ENCODE results near the gene KRTAP10-10. TPM values are rescaled to one million over a fixed set of nuclear protein-coding genes. Genes with fewer than 3 reads are reported as not detected.

KRTAP10-10 gene
- total and polyA plus RNA-seq, 7 donors = not detected

GRCh38 chr21:44618504-44618903 is 18.7 kb upstream of the KRTAP10-10 start:
- peaks cover 0 to 8% (median 1%) of the 10 kb centered on the region in 4 donors for H3K9me3 ChIP-seq
- H3K27ac ChIP-seq = no peak overlapping the region
- intact Hi-C loops (cut with DNase I) = no loop called here
- H3K27me3 ChIP-seq = peaks cover 0 to 9% (median 5%) of the 10 kb centered on the region in 3 donors
- H3K4me1 ChIP-seq = no peaks in the 10 kb centered on the region
- no peaks in the 10 kb centered on the region for H3K36me3 ChIP-seq
- no peak overlapping the region for H3K4me3 ChIP-seq
- peak; percentile 66 for DNase-seq
- 29 to 48% methylated on average over 4 of the region's 4 CpGs for WGBS, 2 donors
- TF ChIP-seq POLR2A (IDR thresholded peaks at IDR 0.05) (no peak), EP300 (IDR thresholded peaks at IDR 0.05) (no peak), POLR2AphosphoS5 (IDR thresholded peaks at IDR 0.05) (no peak), CTCF (IDR thresholded peaks at IDR 0.05) (no peak)

GRCh38 chr21:44618909-44619308 is 18.2 kb upstream of the KRTAP10-10 start:
- intact Hi-C loops (cut with DNase I) = no loop called here
- no peak overlapping the region for H3K4me3 ChIP-seq
- no peak overlapping the region for H3K27ac ChIP-seq
- H3K36me3 ChIP-seq = no peaks in the 10 kb centered on the region
- 48 to 57% methylated on average over 3 of the region's 3 CpGs for WGBS, 2 donors
- TF ChIP-seq CTCF (IDR thresholded peaks at IDR 0.05) (no peak), EP300 (IDR thresholded peaks at IDR 0.05) (no peak), POLR2A (IDR thresholded peaks at IDR 0.05) (no peak), POLR2AphosphoS5 (IDR thresholded peaks at IDR 0.05) (no peak)
- peaks cover 0 to 8% (median 3%) of the 10 kb centered on the region in 4 donors for H3K9me3 ChIP-seq
- H3K27me3 ChIP-seq = peaks cover 0 to 5% (median under 1%) of the 10 kb centered on the region in 3 donors
- DNase-seq = no peak
- no peaks in the 10 kb centered on the region for H3K4me1 ChIP-seq

- intact Hi-C loops (cut with DNase I) = no loop called here
- Histone ChIP-seq H3K9me3 (peaks cover 0 to 13% (median 4%) of the 10 kb centered on the region in 4 donors), H3K4me1 (no peaks in the 10 kb centered on the region), H3K4me3 (no peak overlapping the region), H3K27ac (no peak overlapping the region), H3K27me3 (peaks cover 0 to 5% (median 0%) of the 10 kb centered on the region in 3 donors), H3K36me3 (no peaks in the 10 kb centered on the region)
- TF ChIP-seq EP300 (IDR thresholded peaks at IDR 0.05) (no peak), CTCF (IDR thresholded peaks at IDR 0.05) (no peak), POLR2A (IDR thresholded peaks at IDR 0.05) (no peak), POLR2AphosphoS5 (IDR thresholded peaks at IDR 0.05) (no peak)
- no peak for DNase-seq
- 89 to 92% methylated on average over 6 of the region's 6 CpGs for WGBS, 2 donors
Observed at GRCh38 chr21:44619886-44620285, 17.3 kb upstream of the KRTAP10-10 start.

- H3K9me3 ChIP-seq = peaks cover 0 to 13% (median 4%) of the 10 kb centered on the region in 4 donors
- TF ChIP-seq CTCF (IDR thresholded peaks at IDR 0.05) = no peak
- no peak for TF ChIP-seq EP300 (IDR thresholded peaks at IDR 0.05)
- TF ChIP-seq POLR2A (IDR thresholded peaks at IDR 0.05) = no peak
- TF ChIP-seq POLR2AphosphoS5 (IDR thresholded peaks at IDR 0.05) = no peak
- DNase-seq = no peak
- peaks cover 0 to 19% (median 3%) of the 10 kb centered on the region in 3 donors for H3K27me3 ChIP-seq
- H3K4me3 ChIP-seq = no peak overlapping the region
- intact Hi-C loops (cut with DNase I) = no loop called here
- no peaks in the 10 kb centered on the region for H3K36me3 ChIP-seq
- H3K27ac ChIP-seq = no peak overlapping the region
- H3K4me1 ChIP-seq = no peaks in the 10 kb centered on the region
Observed at GRCh38 chr21:44623575-44623974, 13.6 kb upstream of the KRTAP10-10 start.

GRCh38 chr21:44625756-44626155 is 11.4 kb upstream of the KRTAP10-10 start:
- peaks cover 0 to 11% (median 5%) of the 10 kb centered on the region in 4 donors for H3K9me3 ChIP-seq
- H3K4me3 ChIP-seq = no peak overlapping the region
- H3K27ac ChIP-seq = no peak overlapping the region
- peaks cover 0 to 26% (median 13%) of the 10 kb centered on the region in 3 donors for H3K27me3 ChIP-seq
- TF ChIP-seq CTCF (IDR thresholded peaks at IDR 0.05) (no peak), POLR2AphosphoS5 (IDR thresholded peaks at IDR 0.05) (no peak), EP300 (IDR thresholded peaks at IDR 0.05) (no peak), POLR2A (IDR thresholded peaks at IDR 0.05) (no peak)
- H3K36me3 ChIP-seq = no peaks in the 10 kb centered on the region
- no peak for DNase-seq
- H3K4me1 ChIP-seq = no peaks in the 10 kb centered on the region
- WGBS, 2 donors = 89 to 92% methylated on average over 7 of the region's 7 CpGs
- intact Hi-C loops (cut with DNase I) = no loop called here

Measured in sigmoid colon (tissue), 7 donors.